ENCODE results near the gene ITGB4.
"Not testable (repeated sequence)": the region's sequence is repeated elsewhere in the genome, so short reads cannot be mapped to it uniquely, and the experiment has no call there.

DNA sequence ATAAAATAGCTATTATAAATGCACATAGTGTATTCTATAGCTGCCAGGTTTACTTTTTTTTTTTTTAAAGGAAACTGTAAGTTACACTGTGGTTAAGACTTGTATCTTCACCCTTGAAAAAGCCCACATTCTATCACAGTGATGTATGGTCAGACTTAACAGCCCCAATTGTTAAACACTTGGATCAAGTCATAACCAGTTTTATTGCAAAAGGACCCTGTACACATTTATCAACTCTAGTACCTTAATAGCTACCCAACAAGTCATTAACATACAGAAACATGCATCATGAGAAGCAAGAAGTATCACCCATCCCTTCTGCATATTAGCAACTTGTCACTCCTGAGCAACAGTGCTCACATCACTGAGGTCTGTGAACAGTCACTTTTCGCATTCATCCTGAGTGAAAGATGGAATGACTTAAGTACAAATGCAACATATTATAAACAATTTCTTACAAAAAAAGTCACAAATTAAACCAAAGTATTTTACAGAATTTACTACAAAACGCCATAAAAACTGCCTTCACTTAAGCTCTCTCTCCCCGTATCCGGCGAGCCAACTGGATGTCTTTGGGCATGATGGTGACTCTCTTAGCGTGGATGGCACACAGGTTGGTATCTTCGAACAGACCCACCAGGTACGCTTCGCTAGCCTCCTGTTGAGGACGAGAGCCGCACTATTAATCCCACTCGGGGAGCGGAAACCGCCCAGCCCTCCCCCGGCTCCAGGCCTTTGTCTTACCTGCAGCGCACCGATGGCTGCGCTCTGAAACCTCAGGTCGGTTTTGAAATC lies 57.0 kb downstream of the ITGB4 start:
- TF ChIP-seq, protein P1, sequence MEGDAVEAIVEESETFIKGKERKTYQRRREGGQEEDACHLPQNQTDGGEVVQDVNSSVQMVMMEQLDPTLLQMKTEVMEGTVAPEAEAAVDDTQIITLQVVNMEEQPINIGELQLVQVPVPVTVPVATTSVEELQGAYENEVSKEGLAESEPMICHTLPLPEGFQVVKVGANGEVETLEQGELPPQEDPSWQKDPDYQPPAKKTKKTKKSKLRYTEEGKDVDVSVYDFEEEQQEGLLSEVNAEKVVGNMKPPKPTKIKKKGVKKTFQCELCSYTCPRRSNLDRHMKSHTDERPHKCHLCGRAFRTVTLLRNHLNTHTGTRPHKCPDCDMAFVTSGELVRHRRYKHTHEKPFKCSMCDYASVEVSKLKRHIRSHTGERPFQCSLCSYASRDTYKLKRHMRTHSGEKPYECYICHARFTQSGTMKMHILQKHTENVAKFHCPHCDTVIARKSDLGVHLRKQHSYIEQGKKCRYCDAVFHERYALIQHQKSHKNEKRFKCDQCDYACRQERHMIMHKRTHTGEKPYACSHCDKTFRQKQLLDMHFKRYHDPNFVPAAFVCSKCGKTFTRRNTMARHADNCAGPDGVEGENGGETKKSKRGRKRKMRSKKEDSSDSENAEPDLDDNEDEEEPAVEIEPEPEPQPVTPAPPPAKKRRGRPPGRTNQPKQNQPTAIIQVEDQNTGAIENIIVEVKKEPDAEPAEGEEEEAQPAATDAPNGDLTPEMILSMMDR (IDR thresholded peaks at IDR 0.05): not testable (repeated sequence)
- not testable (repeated sequence) for TF ChIP-seq NFE2L2 (conservative IDR thresholded peaks at IDR 0.05; ENCODE audit: low read length); CBX8 (IDR thresholded peaks at IDR 0.05); PHF8 (IDR thresholded peaks at IDR 0.05; ENCODE audit: borderline replicate concordance, low read depth); ESRRA (IDR thresholded peaks at IDR 0.05; ENCODE audit: borderline replicate concordance, low read length); SMC3 (IDR thresholded peaks at IDR 0.05)
- TF ChIP-seq, protein P2, sequence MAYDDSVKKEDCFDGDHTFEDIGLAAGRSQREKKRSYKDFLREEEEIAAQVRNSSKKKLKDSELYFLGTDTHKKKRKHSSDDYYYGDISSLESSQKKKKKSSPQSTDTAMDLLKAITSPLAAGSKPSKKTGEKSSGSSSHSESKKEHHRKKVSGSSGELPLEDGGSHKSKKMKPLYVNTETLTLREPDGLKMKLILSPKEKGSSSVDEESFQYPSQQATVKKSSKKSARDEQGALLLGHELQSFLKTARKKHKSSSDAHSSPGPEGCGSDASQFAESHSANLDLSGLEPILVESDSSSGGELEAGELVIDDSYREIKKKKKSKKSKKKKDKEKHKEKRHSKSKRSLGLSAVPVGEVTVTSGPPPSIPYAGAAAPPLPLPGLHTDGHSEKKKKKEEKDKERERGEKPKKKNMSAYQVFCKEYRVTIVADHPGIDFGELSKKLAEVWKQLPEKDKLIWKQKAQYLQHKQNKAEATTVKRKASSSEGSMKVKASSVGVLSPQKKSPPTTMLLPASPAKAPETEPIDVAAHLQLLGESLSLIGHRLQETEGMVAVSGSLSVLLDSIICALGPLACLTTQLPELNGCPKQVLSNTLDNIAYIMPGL (CRISPR knock-in tag; IDR thresholded peaks at IDR 0.05; ENCODE audit: borderline replicate concordance): not testable (repeated sequence)
